GM18873 (cell line): Measurements from ENCODE around the gene HPS6.

Source experiments
- ATAC-seq: cut with Tn5 transposase; IDR thresholded peaks from one replicate; pipeline ENCODE4 v1.9.1; 2021; ENCODE audit warnings: mild to moderate bottlenecking, moderate library complexity, moderate number of reproducible peaks; ENCODE audit not compliant: unreplicated experiment, low FRiP score

Gene HPS6

GRCh38 chr10:102115775-102116174, 50.6 kb downstream of the HPS6 start:
- ATAC-seq, result no peak

- ATAC-seq, result no peak
These were observed 51.5 kb downstream of the HPS6 start for GRCh38 chr10:102116656-102117055.
